ENCODE data around the gene CST9L.

CST9L gene

DNA sequence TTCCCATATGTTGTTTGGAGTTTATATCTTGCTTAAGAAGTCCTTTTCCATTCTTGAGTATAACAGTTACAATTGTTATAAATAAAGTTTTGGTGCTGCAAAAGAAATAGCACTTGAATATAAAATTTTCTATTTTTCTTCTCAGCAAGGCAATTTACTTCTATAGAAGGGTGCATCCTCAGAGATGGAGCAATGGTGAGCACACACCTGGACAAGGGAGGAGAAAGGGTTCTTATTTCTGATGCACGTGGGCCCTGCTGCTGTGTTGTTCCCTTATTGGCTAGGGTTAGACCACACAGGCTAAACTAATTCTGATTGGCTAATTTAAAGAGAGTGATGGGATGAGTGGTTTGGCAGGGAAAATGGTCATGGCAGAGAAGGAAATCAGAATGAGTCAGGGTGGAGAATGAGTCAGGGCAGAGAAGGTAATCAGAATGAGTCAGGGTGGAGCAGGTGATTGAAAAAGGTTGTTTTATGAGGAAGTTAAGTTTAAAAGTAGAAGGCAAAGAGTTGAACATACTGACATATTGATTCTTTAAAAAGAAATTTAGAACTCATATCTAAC is 39.3 kb downstream of the CST9L start:
- Histone ChIP-seq H3K4me2 (ENCODE audit: insufficient read depth, low read length, poor library complexity, severe bottlenecking) (no peak overlapping the region), H2AK5ac (ENCODE audit: low read depth, low read length) (no peak overlapping the region), H3K4ac (ENCODE audit: low read length) (no peak overlapping the region), H3K9ac (ENCODE audit: low read depth, low read length, poor library complexity) (no peak overlapping the region), H3K4me1 (ENCODE audit: control insufficient read depth in 2 of 2, insufficient read depth in 1 of 2, low read depth in 1 of 2, low read length in 2 of 2) (peaks cover 0 to 7% of the 10 kb centered on the region in 2 donors), H4K8ac (ENCODE audit: low read depth, low read length) (no peak overlapping the region), H3K18ac (ENCODE audit: low read length) (no peak overlapping the region), H3K79me1 (ENCODE audit: low read depth, low read length) (no peaks in the 10 kb centered on the region), H4K91ac (ENCODE audit: low read depth, low read length, poor library complexity) (no peak overlapping the region), H3K27me3 (ENCODE audit: control insufficient read depth in 3 of 3, insufficient read depth in 3 of 3, low read depth in 1 of 3, low read length in 3 of 3) (peaks cover 0 to 44% (median 0%) of the 10 kb centered on the region in 3 experiments), H2BK15ac (ENCODE audit: low read length) (no peak overlapping the region), H3K36me3 (replicated peaks in 1 of 2; ENCODE audit: control insufficient read depth in 2 of 2, insufficient read depth in 2 of 2, low read length in 2 of 2) (no peaks in the 10 kb centered on the region), H3K14ac (ENCODE audit: low read length) (no peak overlapping the region), H2BK5ac (ENCODE audit: low read length) (no peak overlapping the region), H3K9me3 (replicated peaks in 1 of 2; ENCODE audit: control insufficient read depth in 2 of 2, insufficient read depth in 1 of 2, low read depth in 1 of 2, low read length in 2 of 2) (peaks cover 4 to 5% of the 10 kb centered on the region in 2 donors), H2BK12ac (ENCODE audit: low read length) (no peak overlapping the region), H3K4me3 (ENCODE audit: low read length in 2 of 2) (no peak overlapping the region), H3K23ac (ENCODE audit: low read depth, low read length, poor library complexity) (no peak overlapping the region), H2BK120ac (ENCODE audit: low read depth, low read length) (no peak overlapping the region), H3K27ac (replicated peaks; ENCODE audit: low read length) (no peak overlapping the region), H2AFZ (ENCODE audit: low read length) (no peak overlapping the region)
- no CpG with 5 or more reads among the region's 1 CpG for WGBS, 2 donors (ENCODE audit: extremely low coverage in 2 of 2, insufficient read length in 2 of 2, insufficient replicate concordance in 1 of 2)
- no peak for DNase-seq (ENCODE audit: low spot score)

DNA sequence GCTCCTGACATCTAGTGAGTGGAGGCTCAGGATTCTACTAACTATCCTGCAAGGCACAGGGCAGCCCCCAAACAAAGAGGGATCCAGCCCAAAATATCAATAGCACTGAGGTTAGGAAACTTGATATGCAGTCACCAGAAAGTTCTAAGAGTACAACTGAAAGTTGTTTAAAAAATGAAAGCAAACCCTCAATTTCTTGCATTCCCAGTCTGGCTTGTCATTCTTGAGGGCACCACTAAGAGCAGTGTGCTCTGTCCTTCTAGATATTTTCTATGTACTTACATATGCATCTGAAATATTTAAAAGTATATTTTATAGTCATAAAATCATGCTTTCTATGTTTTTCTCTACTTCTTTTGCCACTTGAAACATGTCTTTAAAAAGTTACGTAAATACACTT is 41.4 kb downstream of the CST9L start:
- WGBS, 2 donors (ENCODE audit: extremely low coverage in 2 of 2, insufficient read length in 2 of 2, insufficient replicate concordance in 1 of 2) = no CpG with 5 or more reads among the region's 1 CpG
- H4K91ac ChIP-seq (ENCODE audit: low read depth, low read length, poor library complexity) = no peak overlapping the region
- DNase-seq (ENCODE audit: low spot score) = no peak

DNA sequence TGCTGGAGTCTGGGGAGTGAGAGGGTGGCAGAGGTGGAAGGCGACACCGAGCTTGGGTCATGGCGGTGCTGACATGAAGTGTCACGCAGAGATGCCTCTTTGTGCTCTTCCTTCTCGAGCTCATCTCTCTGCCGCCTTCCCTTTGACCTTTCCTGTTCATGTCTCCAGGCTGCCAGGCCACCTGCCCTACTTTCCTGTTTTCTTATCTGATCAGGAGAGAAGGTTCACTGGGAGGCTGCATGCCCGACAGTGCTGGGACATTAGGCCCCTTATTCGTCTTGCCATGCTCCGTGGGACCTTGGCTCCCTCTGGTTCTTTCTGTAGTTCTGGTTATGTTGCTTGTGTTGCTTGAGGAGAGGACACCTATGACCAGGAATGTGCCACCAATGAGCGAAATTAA is 44.1 kb downstream of the CST9L start:
- no peak overlapping the region for H3K18ac ChIP-seq (ENCODE audit: low read length)
- H3K4ac ChIP-seq (ENCODE audit: low read length) = no peak overlapping the region

More for the DNA sequence above, 41.4 kb downstream of the CST9L start:
- no peak overlapping the region for H2BK5ac ChIP-seq (ENCODE audit: low read length)
- H3K79me1 ChIP-seq (ENCODE audit: low read depth, low read length) = no peaks in the 10 kb centered on the region
- H3K4me1 ChIP-seq (ENCODE audit: control insufficient read depth in 2 of 2, insufficient read depth in 1 of 2, low read depth in 1 of 2, low read length in 2 of 2) = no peaks in the 10 kb centered on the region
- no peak overlapping the region for H3K9ac ChIP-seq (ENCODE audit: low read depth, low read length, poor library complexity)
- H3K14ac ChIP-seq (ENCODE audit: low read length) = no peak overlapping the region
- no peak overlapping the region for H3K4ac ChIP-seq (ENCODE audit: low read length)
- no peak overlapping the region for H2BK12ac ChIP-seq (ENCODE audit: low read length)
- H2AK5ac ChIP-seq (ENCODE audit: low read depth, low read length) = no peak overlapping the region
- H3K27me3 ChIP-seq (ENCODE audit: control insufficient read depth in 3 of 3, insufficient read depth in 3 of 3, low read depth in 1 of 3, low read length in 3 of 3) = peaks cover 0 to 48% (median 0%) of the 10 kb centered on the region in 3 experiments
- H3K4me2 ChIP-seq (ENCODE audit: insufficient read depth, low read length, poor library complexity, severe bottlenecking) = no peak overlapping the region
- H3K9me3 ChIP-seq (replicated peaks in 1 of 2; ENCODE audit: control insufficient read depth in 2 of 2, insufficient read depth in 1 of 2, low read depth in 1 of 2, low read length in 2 of 2) = peaks cover 4 to 5% of the 10 kb centered on the region in 2 donors
- H3K23ac ChIP-seq (ENCODE audit: low read depth, low read length, poor library complexity) = no peak overlapping the region
- no peak overlapping the region for H3K27ac ChIP-seq (replicated peaks; ENCODE audit: low read length)
- no peak overlapping the region for H3K4me3 ChIP-seq (ENCODE audit: low read length in 2 of 2)
- no peaks in the 10 kb centered on the region for H3K36me3 ChIP-seq (replicated peaks in 1 of 2; ENCODE audit: control insufficient read depth in 2 of 2, insufficient read depth in 2 of 2, low read length in 2 of 2)
- H2AFZ ChIP-seq (ENCODE audit: low read length) = no peak overlapping the region
- H4K8ac ChIP-seq (ENCODE audit: low read depth, low read length) = no peak overlapping the region
- H3K18ac ChIP-seq (ENCODE audit: low read length) = no peak overlapping the region
- H2BK120ac ChIP-seq (ENCODE audit: low read depth, low read length) = no peak overlapping the region
- no peak overlapping the region for H2BK15ac ChIP-seq (ENCODE audit: low read length)

GRCh38 chr20:23520185-23520584 is 48.1 kb downstream of the CST9L start:
- no CpG with 5 or more reads among the region's 2 CpGs for WGBS, 2 donors (ENCODE audit: extremely low coverage in 2 of 2, insufficient read length in 2 of 2, insufficient replicate concordance in 1 of 2)

More for the DNA sequence above, 44.1 kb downstream of the CST9L start:
- Histone ChIP-seq H2AK5ac (ENCODE audit: low read depth, low read length) (no peak overlapping the region), H3K4me1 (ENCODE audit: control insufficient read depth in 2 of 2, insufficient read depth in 1 of 2, low read depth in 1 of 2, low read length in 2 of 2) (no peaks in the 10 kb centered on the region), H2BK120ac (ENCODE audit: low read depth, low read length) (no peak overlapping the region), H2BK15ac (ENCODE audit: low read length) (no peak overlapping the region), H3K36me3 (replicated peaks in 1 of 2; ENCODE audit: control insufficient read depth in 2 of 2, insufficient read depth in 2 of 2, low read length in 2 of 2) (no peaks in the 10 kb centered on the region), H3K27ac (replicated peaks; ENCODE audit: low read length) (no peak overlapping the region), H3K14ac (ENCODE audit: low read length) (no peak overlapping the region), H3K79me1 (ENCODE audit: low read depth, low read length) (no peaks in the 10 kb centered on the region), H3K9ac (ENCODE audit: low read depth, low read length, poor library complexity) (no peak overlapping the region), H2BK5ac (ENCODE audit: low read length) (no peak overlapping the region), H4K8ac (ENCODE audit: low read depth, low read length) (no peak overlapping the region), H2AFZ (ENCODE audit: low read length) (no peak overlapping the region), H3K27me3 (ENCODE audit: control insufficient read depth in 3 of 3, insufficient read depth in 3 of 3, low read depth in 1 of 3, low read length in 3 of 3) (peaks cover 0 to 38% (median 0%) of the 10 kb centered on the region in 3 experiments), H3K4me2 (ENCODE audit: insufficient read depth, low read length, poor library complexity, severe bottlenecking) (no peak overlapping the region), H3K4me3 (ENCODE audit: low read length in 2 of 2) (no peak overlapping the region), H3K9me3 (replicated peaks in 1 of 2; ENCODE audit: control insufficient read depth in 2 of 2, insufficient read depth in 1 of 2, low read depth in 1 of 2, low read length in 2 of 2) (no peaks in the 10 kb centered on the region), H2BK12ac (ENCODE audit: low read length) (no peak overlapping the region), H3K23ac (ENCODE audit: low read depth, low read length, poor library complexity) (no peak overlapping the region), H4K91ac (ENCODE audit: low read depth, low read length, poor library complexity) (no peak overlapping the region)
- WGBS, 2 donors (ENCODE audit: extremely low coverage in 2 of 2, insufficient read length in 2 of 2, insufficient replicate concordance in 1 of 2) = no CpG with 5 or more reads among the region's 10 CpGs
- no peak for DNase-seq (ENCODE audit: low spot score)

More at GRCh38 chr20:23520185-23520584, 48.1 kb downstream of the CST9L start:
- no peak overlapping the region for H2AK5ac ChIP-seq (ENCODE audit: low read depth, low read length)
- no peak overlapping the region for H2BK5ac ChIP-seq (ENCODE audit: low read length)
- H3K9ac ChIP-seq (ENCODE audit: low read depth, low read length, poor library complexity) = no peak overlapping the region
- H2AFZ ChIP-seq (ENCODE audit: low read length) = no peak overlapping the region
- H4K91ac ChIP-seq (ENCODE audit: low read depth, low read length, poor library complexity) = no peak overlapping the region
- no peak overlapping the region for H3K4ac ChIP-seq (ENCODE audit: low read length)
- no peak overlapping the region for H3K4me3 ChIP-seq (ENCODE audit: low read length in 2 of 2)
- H2BK12ac ChIP-seq (ENCODE audit: low read length) = no peak overlapping the region
- H4K8ac ChIP-seq (ENCODE audit: low read depth, low read length) = no peak overlapping the region
- peaks cover 0 to 21% (median 0%) of the 10 kb centered on the region in 3 experiments for H3K27me3 ChIP-seq (ENCODE audit: control insufficient read depth in 3 of 3, insufficient read depth in 3 of 3, low read depth in 1 of 3, low read length in 3 of 3)
- no peak overlapping the region for H2BK120ac ChIP-seq (ENCODE audit: low read depth, low read length)
- no peak overlapping the region for H3K18ac ChIP-seq (ENCODE audit: low read length)
- DNase-seq (ENCODE audit: low spot score) = no peak
- no peaks in the 10 kb centered on the region for H3K36me3 ChIP-seq (replicated peaks in 1 of 2; ENCODE audit: control insufficient read depth in 2 of 2, insufficient read depth in 2 of 2, low read length in 2 of 2)
- H3K23ac ChIP-seq (ENCODE audit: low read depth, low read length, poor library complexity) = no peak overlapping the region
- no peaks in the 10 kb centered on the region for H3K79me1 ChIP-seq (ENCODE audit: low read depth, low read length)
- H3K4me2 ChIP-seq (ENCODE audit: insufficient read depth, low read length, poor library complexity, severe bottlenecking) = no peak overlapping the region
- H3K27ac ChIP-seq (replicated peaks; ENCODE audit: low read length) = no peak overlapping the region
- no peak overlapping the region for H3K14ac ChIP-seq (ENCODE audit: low read length)
- H3K9me3 ChIP-seq (replicated peaks in 1 of 2; ENCODE audit: control insufficient read depth in 2 of 2, insufficient read depth in 1 of 2, low read depth in 1 of 2, low read length in 2 of 2) = no peaks in the 10 kb centered on the region
- H3K4me1 ChIP-seq (ENCODE audit: control insufficient read depth in 2 of 2, insufficient read depth in 1 of 2, low read depth in 1 of 2, low read length in 2 of 2) = no peaks in the 10 kb centered on the region
- H2BK15ac ChIP-seq (ENCODE audit: low read length) = no peak overlapping the region
